NCI-H1436 treated with DMSO at 0.1 percent for 48 hours (cell line): Measurements from ENCODE around the gene TMLHE.
"Not testable (repeated sequence)": the region's sequence is repeated elsewhere in the genome, so short reads cannot be mapped to it uniquely, and the experiment has no call there.

Source experiments
- DNase-seq: peaks from one replicate; lab custom pipeline; 2025; lab: John Stamatoyannopoulos, UW

Gene TMLHE, protein sequence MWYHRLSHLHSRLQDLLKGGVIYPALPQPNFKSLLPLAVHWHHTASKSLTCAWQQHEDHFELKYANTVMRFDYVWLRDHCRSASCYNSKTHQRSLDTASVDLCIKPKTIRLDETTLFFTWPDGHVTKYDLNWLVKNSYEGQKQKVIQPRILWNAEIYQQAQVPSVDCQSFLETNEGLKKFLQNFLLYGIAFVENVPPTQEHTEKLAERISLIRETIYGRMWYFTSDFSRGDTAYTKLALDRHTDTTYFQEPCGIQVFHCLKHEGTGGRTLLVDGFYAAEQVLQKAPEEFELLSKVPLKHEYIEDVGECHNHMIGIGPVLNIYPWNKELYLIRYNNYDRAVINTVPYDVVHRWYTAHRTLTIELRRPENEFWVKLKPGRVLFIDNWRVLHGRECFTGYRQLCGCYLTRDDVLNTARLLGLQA

GRCh38 chrX:155612312-155613224, at the start of gene TMLHE, which contains the start of gene SPRY3:
TMLHE (minus strand) TSS chrX:155612952; CDS start chrX:155545276, 67,676 bp downstream.
SPRY3 (plus strand) TSS chrX:155612586.
- DNase-seq = no peak

- no peak for DNase-seq
These were observed 49.5 kb upstream of the TMLHE start for GRCh38 chrX:155662282-155662681.

GRCh38 chrX:155645180-155645579, 32.4 kb upstream of the TMLHE start:
- no peak for DNase-seq

GRCh38 chrX:155643240-155643639, 30.5 kb upstream of the TMLHE start:
- DNase-seq = no peak

GRCh38 chrX:155641371-155641770, 28.6 kb upstream of the TMLHE start:
- not testable (repeated sequence) for DNase-seq

DNA sequence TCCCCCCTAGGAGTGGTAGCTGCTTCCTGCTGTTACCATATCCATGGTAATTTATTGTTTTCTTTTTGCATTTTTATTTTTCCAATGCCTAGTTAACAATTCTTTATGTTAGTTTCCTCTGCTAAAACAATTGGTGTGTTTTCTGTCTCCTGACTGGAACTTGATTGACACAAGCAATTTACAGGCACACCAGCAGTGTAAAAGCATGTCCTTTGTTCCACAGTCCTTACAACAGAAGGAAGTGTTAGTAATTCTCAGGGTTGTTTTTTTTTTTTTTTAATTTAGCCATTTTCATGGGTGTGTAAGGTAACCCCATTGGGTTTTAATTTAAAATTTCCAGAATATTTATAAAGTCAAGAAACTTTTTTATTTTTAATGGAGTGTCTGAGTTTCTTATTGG, 25.0 kb upstream of the TMLHE start:
- no peak for DNase-seq

- not testable (repeated sequence) for DNase-seq
These were observed 22.3 kb upstream of the TMLHE start for GRCh38 chrX:155635019-155635418.

DNA sequence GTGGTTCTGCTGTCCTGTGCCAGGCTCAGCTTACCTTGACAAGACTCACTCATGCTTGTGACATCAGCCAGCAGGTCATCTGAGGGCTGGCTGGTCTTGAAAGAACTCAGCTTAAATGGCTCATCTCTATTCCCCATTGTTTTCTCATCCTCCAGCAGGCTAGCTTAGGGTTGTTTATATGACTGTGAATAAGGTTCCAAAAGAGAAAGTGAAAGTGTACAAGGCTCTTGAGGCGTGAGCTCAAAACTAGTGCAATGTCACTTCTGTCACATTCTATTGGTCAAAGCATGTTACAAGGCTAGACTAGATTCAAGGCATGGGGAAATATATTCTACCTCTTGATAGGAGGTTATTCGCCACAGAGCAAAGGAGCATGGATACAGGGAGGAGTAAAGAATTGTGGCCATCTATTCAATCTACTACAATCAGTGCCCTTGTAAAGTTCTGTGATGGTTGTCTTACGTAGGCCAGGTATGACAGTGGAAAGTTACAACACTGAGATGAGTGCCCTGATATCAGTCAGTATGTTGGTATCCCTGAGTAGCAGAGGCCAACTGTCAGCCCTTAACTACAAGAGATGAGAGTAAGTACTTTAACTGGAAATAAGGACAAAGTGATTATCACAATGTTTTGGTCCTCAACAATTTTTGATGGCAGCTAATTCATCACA, 19.8 kb upstream of the TMLHE start:
- no peak for DNase-seq

DNA sequence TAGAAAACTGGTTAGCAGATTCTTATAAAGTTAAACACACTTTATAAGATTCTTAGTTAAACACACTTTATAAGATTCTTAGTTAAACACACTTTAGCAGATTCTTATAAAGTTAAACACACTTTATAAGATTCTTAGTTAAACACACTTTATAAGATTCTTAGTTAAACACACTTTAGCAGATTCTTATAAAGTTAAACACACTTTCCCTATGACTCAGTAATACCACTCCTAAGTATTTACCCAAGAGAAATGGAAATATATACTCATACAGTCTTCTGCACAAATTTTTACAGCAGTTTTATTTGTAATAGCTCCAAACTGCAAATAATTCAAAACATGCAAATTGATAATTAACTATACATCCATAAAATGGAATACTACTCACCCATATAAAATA, 7.4 kb upstream of the TMLHE start:
- not testable (repeated sequence) for DNase-seq

DNA sequence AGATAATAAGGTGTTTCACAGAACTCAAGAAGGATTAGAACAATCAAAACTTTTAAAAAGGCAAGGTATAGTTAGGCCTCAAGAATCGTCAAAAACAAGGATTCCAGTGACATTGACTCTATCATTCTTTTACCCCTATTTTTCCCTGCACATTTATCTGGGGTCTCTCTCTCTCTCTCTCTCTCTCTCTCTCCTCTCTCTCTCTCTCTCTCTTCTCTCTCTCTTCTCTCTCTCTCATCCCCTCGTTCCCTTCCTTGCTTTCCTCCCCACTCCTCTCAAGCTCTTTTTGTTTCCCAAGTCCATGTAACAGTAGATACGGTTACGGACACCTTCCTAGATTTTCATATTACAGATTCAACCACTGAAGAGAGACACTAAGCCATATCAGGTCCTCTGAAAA, 3.2 kb upstream of the TMLHE start:
- DNase-seq = no peak

DNA sequence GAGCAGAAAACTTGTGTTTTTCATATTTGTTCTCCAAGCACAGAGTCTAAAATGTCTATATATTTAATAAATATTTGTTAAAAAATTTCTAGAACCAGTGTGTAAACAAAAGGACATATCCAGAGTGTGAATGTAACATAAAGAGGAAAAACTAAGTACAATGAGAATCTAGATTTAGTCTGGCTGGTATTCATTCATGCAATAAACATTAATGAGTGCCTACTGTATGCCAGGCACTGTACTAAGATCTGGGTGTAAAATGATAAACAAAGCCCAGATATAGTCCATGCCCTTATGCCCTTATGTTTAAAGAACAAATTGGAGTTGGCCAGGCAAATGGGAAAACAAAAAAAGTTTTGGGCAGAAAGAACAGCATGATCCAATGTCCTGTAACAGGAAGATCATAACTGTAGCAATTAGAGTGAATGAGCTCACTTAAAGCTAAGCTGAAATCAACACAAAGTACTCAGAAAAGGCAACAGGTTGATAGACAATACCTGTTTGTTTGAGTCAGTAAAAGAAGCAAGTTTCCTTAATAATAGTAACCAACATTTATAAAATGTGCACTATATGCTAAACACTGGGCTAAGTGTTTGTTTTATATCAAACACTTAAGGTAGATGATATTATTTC, 1.3 kb upstream of the TMLHE start:
- DNase-seq = no peak

DNA sequence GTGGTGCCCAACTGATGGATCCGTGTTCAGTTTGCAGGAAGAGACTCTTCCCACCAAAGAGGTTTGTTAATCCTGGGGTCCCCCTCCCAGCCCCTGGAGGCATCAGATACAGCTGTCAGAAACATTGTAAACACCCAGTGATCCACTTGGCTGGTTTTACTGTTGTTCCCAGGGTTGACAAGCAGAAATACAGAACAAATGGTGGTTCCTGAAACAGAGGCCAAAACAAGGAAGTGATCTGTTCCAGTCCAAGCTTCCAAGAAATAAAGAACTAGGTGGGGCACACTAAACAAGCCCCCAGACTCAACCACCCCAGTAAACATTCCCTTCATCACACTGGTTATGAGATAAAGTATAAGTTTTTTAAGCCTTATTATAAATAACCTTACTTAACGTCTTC, 1.4 kb downstream of the TMLHE start:
- DNase-seq = no peak

- no peak for DNase-seq
These were observed 19.8 kb downstream of the TMLHE start for GRCh38 chrX:155592981-155593380.

- no peak for DNase-seq
These were observed 20.4 kb downstream of the TMLHE start for GRCh38 chrX:155592331-155592730.

DNA sequence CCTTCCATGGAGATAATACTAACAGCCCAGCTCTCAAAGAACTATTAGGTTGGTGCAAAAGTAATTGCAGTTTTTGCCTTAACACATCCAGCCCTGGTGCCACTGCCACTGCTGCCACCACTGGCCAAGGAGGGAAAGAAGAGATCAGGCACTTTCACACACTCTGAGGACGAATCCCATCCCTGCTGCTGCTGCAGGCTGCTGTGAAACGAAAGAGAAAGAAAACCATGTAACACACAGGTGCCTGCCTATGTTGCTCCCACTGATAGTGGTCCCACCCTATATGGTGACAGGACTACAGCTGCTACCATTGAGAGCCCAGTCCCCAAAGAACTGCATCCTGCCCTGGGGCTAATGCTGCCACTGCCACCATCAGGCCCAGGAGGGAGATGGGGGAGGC, 35.1 kb downstream of the TMLHE start:
- no peak for DNase-seq

- DNase-seq = no peak
These were observed 49.7 kb downstream of the TMLHE start for GRCh38 chrX:155563099-155563498.

- no peak for DNase-seq
These were observed 67.9 kb downstream of the TMLHE start for GRCh38 chrX:155544881-155545280.

DNA sequence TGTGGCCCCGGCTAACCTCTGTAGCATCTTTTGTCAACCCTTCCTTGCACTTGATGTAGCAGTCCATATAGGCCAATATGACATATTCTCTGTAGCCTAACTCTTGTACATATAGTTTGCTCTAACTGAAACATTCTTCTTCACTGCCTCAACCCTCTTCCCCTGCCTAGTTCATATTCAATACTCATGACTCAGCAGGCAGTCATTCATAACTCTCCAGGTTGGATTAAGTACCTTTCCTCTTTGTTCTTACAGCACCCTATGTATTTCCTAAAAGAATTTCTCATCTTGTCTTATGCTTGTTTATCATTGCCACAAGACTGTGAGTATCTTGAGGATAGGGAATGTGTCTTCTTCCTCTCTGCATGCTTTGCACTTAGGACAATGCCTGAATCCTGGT, 76.9 kb downstream of the TMLHE start:
- no peak for DNase-seq

DNA sequence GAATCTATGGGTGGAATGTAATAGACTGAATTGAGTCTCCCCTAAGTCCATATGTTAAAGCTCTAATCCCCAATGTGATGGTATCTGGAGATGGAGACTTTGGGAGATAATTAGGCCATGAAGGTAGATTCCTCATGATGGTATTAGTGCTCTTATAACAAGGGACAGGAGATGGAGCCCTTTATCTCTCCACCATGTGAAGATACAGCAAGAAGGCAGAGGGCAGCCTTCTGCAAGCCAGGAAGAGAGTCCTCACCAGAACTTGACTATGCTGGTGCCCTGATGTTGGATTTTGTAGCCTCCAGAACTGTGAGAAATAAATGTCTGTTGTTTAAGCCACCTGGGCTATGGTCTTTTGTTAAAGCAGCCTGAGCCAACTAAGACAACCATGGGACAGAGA, 78.0 kb downstream of the TMLHE start:
- no peak for DNase-seq

- not testable (repeated sequence) for DNase-seq
These were observed 85.7 kb downstream of the TMLHE start for GRCh38 chrX:155527023-155527422.

GRCh38 chrX:155514225-155514624, 98.5 kb downstream of the TMLHE start:
- DNase-seq = no peak

DNA sequence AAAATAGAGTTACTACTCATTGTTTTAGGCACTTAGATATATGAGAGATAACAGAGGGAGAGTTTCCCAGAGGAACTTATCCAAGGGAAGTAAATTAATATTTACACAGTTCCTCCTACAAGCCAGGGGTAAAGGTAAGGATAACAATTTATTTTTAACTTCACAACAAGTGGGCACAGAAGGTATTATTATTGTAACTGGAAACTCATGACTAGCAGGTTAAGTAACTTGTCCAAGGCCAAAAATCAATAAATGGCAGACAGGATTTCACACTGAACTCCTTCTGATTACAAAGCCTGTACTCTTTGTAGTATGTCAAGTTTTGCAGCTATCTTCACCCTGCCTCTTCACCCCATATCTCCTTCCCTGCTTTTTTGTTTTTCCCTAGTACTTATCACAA, 107.5 kb downstream of the TMLHE start:
- no peak for DNase-seq
